A549 (cell line): ENCODE measurements around the gene JPT1. TPM values are rescaled to one million over a fixed set of nuclear protein-coding genes. Genes with fewer than 3 reads are reported as not detected.
A peak's percentile ranks its signal among the peaks of the same experiment; 100 is the strongest.

ENCODE experiments used
- ATAC-seq, 2 experiments: fragments of 200-7000 bp in 1 of 2; fragments of >200 bp in 1 of 2; cut with Nextera tagmentation in 1 of 2; cut with Tn5 transposase in 1 of 2; 3 replicates each; pipeline versions ENCODE4 v1.8.0 to v1.9.1; 2018 to 2020; ENCODE audit warnings: mild to moderate bottlenecking in 1 of 2, moderate library complexity in 1 of 2
- CTCF ChIA-PET: fragments of 300-600 bp; sonication (Branson Sonifier 250); formaldehyde crosslinking; extraction: SDS; loops from one replicate; lab custom pipeline; 2021; ENCODE audit warnings: antibody characterized with exemption, inconsistent platforms; lab: Yijun Ruan, JAX
- POLR2A ChIA-PET: fragments of 350-600 bp; formaldehyde crosslinking; extraction: SDS; loops from one replicate; lab custom pipeline; 2021; ENCODE audit warnings: antibody characterized with exemption, inconsistent platforms; lab: Yijun Ruan, JAX
- DNase-seq, 2 experiments: peaks; one replicate each; pipeline versions ENCODE4 v3.0.0 to v3.0.0-alpha.2; 2011 to 2016; ENCODE audit warnings: low read depth in 1 of 2, low spot score in 1 of 2
- FAIRE-seq: peaks from 2 replicates; lab custom pipeline; 2011; peaks lifted over from hg19 to GRCh38; lab: Jason Lieb, UNC
- H3K27ac ChIP-seq, 2 experiments: fragments of >200 bp; sonication (Bioruptor Twin); formaldehyde crosslinking; 3 replicates each; pipeline ENCODE4 v1.5.1; 2016 to 2017
- H3K4me1 ChIP-seq: fragments of >200 bp; sonication (Bioruptor Twin); formaldehyde crosslinking; 3 replicates; pipeline ENCODE4 v1.6.1; 2016
- H3K4me2 ChIP-seq: fragments of >200 bp; sonication (Bioruptor Twin); formaldehyde crosslinking; 3 replicates; pipeline ENCODE4 v1.6.1; 2016
- H3K4me3 ChIP-seq: fragments of >200 bp; sonication (Bioruptor Twin); formaldehyde crosslinking; 3 replicates; pipeline ENCODE4 v1.5.1; 2016
- H3K9me3 ChIP-seq: fragments of >200 bp; sonication (Bioruptor Twin); formaldehyde crosslinking; 3 replicates; pipeline ENCODE4 v1.6.1; 2016
- CEBPB ChIP-seq, 2 experiments: fragments of >200 bp in 1 of 2; sonication (Bioruptor Twin) in 1 of 2; formaldehyde crosslinking in 1 of 2; IDR thresholded peaks; 2 replicates each; pipeline ENCODE4 v1.6.1; 2012 to 2016
- CHD2 ChIP-seq: fragments of 150-350 bp; IDR thresholded peaks from 2 replicates; pipeline ENCODE4 v1.6.1; 2014; ENCODE audit warnings: low read length; ENCODE audit not compliant: partially characterized antibody
- CTCF ChIP-seq: fragments of >200 bp; sonication (Bioruptor Twin); formaldehyde crosslinking; IDR thresholded peaks from 3 replicates; pipeline ENCODE4 v1.5.1; 2016
- E2F6 ChIP-seq: IDR thresholded peaks from 2 replicates; pipeline ENCODE4 v1.6.1; 2012; ENCODE audit warnings: low read depth, borderline replicate concordance
- ESRRA ChIP-seq: fragments of 150-350 bp; IDR thresholded peaks from 2 replicates; pipeline ENCODE4 v1.6.1; 2014; ENCODE audit warnings: mild to moderate bottlenecking, low read length, borderline replicate concordance
- FOSB ChIP-seq: fragments of 250-450 bp; sonication (Bioruptor Pico); IDR thresholded peaks from 2 replicates; pipeline ENCODE4 v1.5.0; 2020; ENCODE audit warnings: mild to moderate bottlenecking, moderate library complexity
- GATA3 ChIP-seq: IDR thresholded peaks from 2 replicates; pipeline ENCODE4 v1.6.1; 2012; ENCODE audit warnings: borderline replicate concordance
- MAX ChIP-seq: IDR thresholded peaks from 2 replicates; pipeline ENCODE4 v1.6.1; 2012
- MAZ ChIP-seq: fragments of 150-350 bp; IDR thresholded peaks from 2 replicates; pipeline ENCODE4 v1.6.1; 2014; ENCODE audit warnings: antibody characterized with exemption, low read depth, low read length, borderline replicate concordance
- MYC ChIP-seq: IDR thresholded peaks from 2 replicates; pipeline ENCODE4 v1.6.1; 2012; ENCODE audit warnings: mild to moderate bottlenecking, inconsistent platforms, low read length, improper control_type of control experiment, borderline replicate concordance
- NPAS2 ChIP-seq: fragments of 250-450 bp; sonication (Bioruptor Pico); IDR thresholded peaks from 2 replicates; pipeline ENCODE4 v1.8.0; 2022; ENCODE audit warnings: mild to moderate bottlenecking, moderate library complexity, borderline replicate concordance
- PBX3 ChIP-seq: IDR thresholded peaks from 2 replicates; pipeline ENCODE4 v1.6.1; 2012
- POLR2A ChIP-seq: IDR thresholded peaks from 2 replicates; pipeline ENCODE4 v1.6.1; 2012; ENCODE audit warnings: mild to moderate bottlenecking, low read length
- RAD21 ChIP-seq, 2 experiments: fragments of >200 bp in 1 of 2; sonication (Bioruptor Twin) in 1 of 2; formaldehyde crosslinking in 1 of 2; IDR thresholded peaks in 1 of 2; conservative IDR thresholded peaks in 1 of 2; 2 replicates in 1 of 2; 3 replicates in 1 of 2; pipeline ENCODE4 v1.6.1; 2012 to 2018; ENCODE audit warnings: inconsistent platforms in 1 of 2
- SMC3 ChIP-seq: fragments of >200 bp; sonication (Bioruptor Twin); formaldehyde crosslinking; IDR thresholded peaks from 3 replicates; pipeline ENCODE4 v1.6.1; 2018; ENCODE audit warnings: inconsistent platforms
- SREBF2 ChIP-seq: fragments of 450-650 bp; IDR thresholded peaks from 2 replicates; pipeline ENCODE4 v1.6.1; 2014; ENCODE audit warnings: mild to moderate bottlenecking, moderate library complexity
- USF2 ChIP-seq: fragments of 450-650 bp; IDR thresholded peaks from 2 replicates; pipeline ENCODE4 v1.6.1; 2014; ENCODE audit warnings: antibody characterized with exemption
- WGBS: methylation state at CpG from one replicate; pipeline ENCODE4 v1.1.6; 2017; ENCODE audit errors: missing lambda C conversion rate; 5-methylcytosine and 5-hydroxymethylcytosine counted together
- polyA plus RNA-seq, 4 experiments: library from polyadenylated mRNA; depleted of rRNA in 3 of 4; stranded (reverse); fragments of >200 nt; fragmentation: RNase III in 1 of 4; extraction: RNeasy Plus Mini Kit Qiagen cat#74134 plus additional on column Dnase treatment in 1 of 4; gene quantifications; 2 replicates in 3 of 4; 3 replicates in 1 of 4; pipeline ENCODE4 v1.2.3, GENCODE V29; 2011 to 2017

JPT1 gene
- polyA plus RNA-seq, 2 of the 4 experiments (the other 2 are of a cell fraction), result 196 to 623 TPM

GRCh38 chr17:75109407-75110233 lies 44.7 kb downstream of the JPT1 start, which contains the start of gene ARMC7 (continued):
- TF ChIP-seq SREBF2 (no peak), MYC (peak; percentile 14; the same call in 1 of the 2 replicates), SMC3 (peak; percentile 22; the same call in 2 of the 3 replicates), NPAS2 (no peak)
- TF ChIP-seq, all 56 proteins: peak for 12

- H3K4me3 ChIP-seq, result peak overlapping the region; percentile 77
- no peak for ATAC-seq
- peaks cover 21% of the 10 kb centered on the region for H3K4me1 ChIP-seq
- no peak for FAIRE-seq
- TF ChIP-seq ESRRA, result no peak
- TF ChIP-seq POLR2A, result peak; percentile 30
- DNase-seq, result no peak
- peak overlapping the region; percentile 91 for H3K4me2 ChIP-seq
- CTCF ChIA-PET, result interaction anchor here (1.0 to 81.8 kb wide), 5 partner anchors 12 to 211 kb away, joined by 3 to 3429 read pairs (median 543); partner anchors contain the start of genes ARMC7, ATP5PD, KCTD2 and NT5C
- peak overlapping the region; percentile 91 to 94 for H3K27ac ChIP-seq
- POLR2A ChIA-PET, result interaction anchor here (0.6 to 3.1 kb wide), 12 partner anchors 13 to 138 kb away, joined by 3 to 20 read pairs (median 4); partner anchors contain the start of genes ATP5PD, KCTD2, NT5C and NUP85
- 86% methylated on average over 18 of the region's 22 CpGs for WGBS
- no peaks in the 10 kb centered on the region for H3K9me3 ChIP-seq
These were observed 45.3 kb downstream of the JPT1 start for GRCh38 chr17:75109046-75109406.

- CTCF ChIA-PET, result interaction anchor here (1.4 to 81.8 kb wide), 6 partner anchors 13 to 147 kb away, joined by 4 to 3429 read pairs (median 19); partner anchors contain the start of genes ARMC7, ATP5PD, KCTD2 and NT5C
- Histone ChIP-seq H3K4me1 (peaks cover 21% of the 10 kb centered on the region), H3K4me2 (no peak overlapping the region), H3K27ac (0 out of 6 replicates have a peak overlapping the region, but pooled peaks of 1 of the 2 experiments have one; percentile 6), H3K9me3 (no peaks in the 10 kb centered on the region), H3K4me3 (no peak overlapping the region)
- DNase-seq (no peak), ATAC-seq (no peak), FAIRE-seq (no peak)
- TF ChIP-seq CEBPB (IDR thresholded peaks at IDR 0.05) (no peak), USF2 (no peak), FOSB (CRISPR knock-in tag) (no peak), NPAS2 (no peak), CHD2 (no peak), SREBF2 (no peak)
- POLR2A ChIA-PET, result interaction anchor here (5.4 kb wide), 1 partner anchor 20 kb away, joined by 35 read pairs; the partner anchor contains the start of gene SLC16A5
- 86% methylated on average over 2 of the region's 2 CpGs for WGBS
These were observed 46.1 kb downstream of the JPT1 start for GRCh38 chr17:75108193-75108592.

- ChIA-PET CTCF (interaction anchor here (0.7 to 81.8 kb wide), 31 partner anchors 16 to 233 kb away, joined by 3 to 3429 read pairs (median 5); partner anchors contain the start of genes ARMC7, ATP5PD, KCTD2 and MRPL58), POLR2A (interaction anchor here (0.6 to 5.4 kb wide), 7 partner anchors 9 to 93 kb away, joined by 3 to 35 read pairs (median 4); partner anchors contain the start of genes KCTD2, MRPL58 and SLC16A5)
- WGBS, result 55% methylated on average over 20 of the region's 20 CpGs
- FAIRE-seq, result peak; percentile 28
- peaks cover 18% of the 10 kb centered on the region for H3K4me1 ChIP-seq
- no peaks in the 10 kb centered on the region for H3K9me3 ChIP-seq
- peak; percentile 76 to 79 for ATAC-seq
- H3K27ac ChIP-seq, result 0 out of 6 replicates have a peak overlapping the region, but pooled peaks of 1 of the 2 experiments have one; percentile 7
- H3K4me3 ChIP-seq, result no peak overlapping the region
- TF ChIP-seq CTCF (peak; percentile 58), SMC3 (peak; percentile 71), RAD21 (conservative IDR thresholded peaks at IDR 0.05 in 1 of 2, IDR thresholded peaks at IDR 0.05 in 1 of 2) (peak; percentile 66 to 74), GATA3 (peak; percentile 54), PBX3 (peak; percentile 28; the same call in 1 of the 2 replicates), MAX (peak; percentile 52), E2F6 (peak; percentile 40; the same call in 1 of the 2 replicates), MAZ (no peak), CEBPB (IDR thresholded peaks at IDR 0.05) (no peak)
- TF ChIP-seq, all 56 proteins: peak for 7
- peak; percentile 84 to 90 for DNase-seq
- no peak overlapping the region for H3K4me2 ChIP-seq
These were observed 48.9 kb downstream of the JPT1 start for GRCh38 chr17:75105126-75106080.
